K562 (cell line): ENCODE measurements around the gene PIEZO2. TPM values are rescaled to one million over a fixed set of nuclear protein-coding genes. Genes with fewer than 3 reads are reported as not detected.

Experiments
- ATAC-seq: fragments of 200-7000 bp; cut with Tn5 transposase; 3 replicates; pipeline ENCODE4 v1.9.1; 2020; ENCODE audit warnings: moderate library complexity
- BruUV-seq: library from RNA; stranded (reverse); fragments of 400-500 nt; replicated peaks from 2 replicates; lab custom pipeline; 2021; lab: Mats Ljungman, UMichigan
- CTCF ChIA-PET: fragments of 300-600 bp; formaldehyde crosslinking; extraction: SDS; loops from one replicate; lab custom pipeline; 2021; ENCODE audit warnings: low intra/inter-chr PET ratio; lab: Yijun Ruan, JAX
- POLR2A ChIA-PET: fragments of 300-600, 350-650 bp; sonication (Branson Sonifier 250); formaldehyde crosslinking; extraction: SDS; loops from one replicate; lab custom pipeline; 2021; ENCODE audit warnings: antibody characterized with exemption, inconsistent platforms; lab: Yijun Ruan, JAX
- DNase-seq, 4 experiments: peaks; one replicate each; pipeline versions ENCODE4 v3.0.0 to v3.0.0-alpha.2; 2011 to 2018; ENCODE audit warnings: low spot score in 3 of 4, mixed read lengths in 3 of 4; ENCODE audit errors: extremely low read depth in 1 of 4
- FAIRE-seq: peaks from 2 replicates; lab custom pipeline; 2011; peaks lifted over from hg19 to GRCh38; lab: Jason Lieb, UNC
- H2AFZ ChIP-seq: 2 replicates; pipeline ENCODE4 v1.6.0; 2011; ENCODE audit warnings: low read depth, low read length, control low read depth, inconsistent platforms
- H3K27ac ChIP-seq: fragments of 200-600 bp; 3 replicates; pipeline ENCODE4 v1.8.0; 2011; ENCODE audit warnings: low read depth, mild to moderate bottlenecking, control low read depth, inconsistent platforms, low read length, moderate library complexity, mixed read lengths; ENCODE audit errors: extremely low read depth
- H3K27me3 ChIP-seq, 2 experiments: fragments of 300-600 bp in 1 of 2; 2 replicates in 1 of 2; 3 replicates in 1 of 2; pipeline versions ENCODE4 v1.6.0 to v1.8.0; 2011; ENCODE audit warnings: inconsistent platforms in 2 of 2, low read length in 2 of 2, mild to moderate bottlenecking in 1 of 2, mixed read lengths in 1 of 2, moderate library complexity in 1 of 2; ENCODE audit not compliant: control insufficient read depth in 2 of 2, insufficient read depth in 2 of 2
- H3K36me3 ChIP-seq: fragments of 300-600 bp; 3 replicates; pipeline ENCODE4 v1.8.0; 2011; ENCODE audit warnings: mild to moderate bottlenecking, low read length, inconsistent platforms; ENCODE audit not compliant: control insufficient read depth, insufficient read depth
- H3K4me1 ChIP-seq, 2 experiments: fragments of 200-600 bp in 1 of 2; replicated peaks in 1 of 2; 2 replicates in 1 of 2; 3 replicates in 1 of 2; pipeline versions ENCODE4 v1.5.1 to v1.8.0; 2011; ENCODE audit warnings: inconsistent platforms in 2 of 2, low read length in 2 of 2, mild to moderate bottlenecking in 1 of 2, mixed read lengths in 1 of 2, moderate library complexity in 1 of 2; ENCODE audit not compliant: control insufficient read depth in 2 of 2, insufficient read depth in 2 of 2
- H3K4me2 ChIP-seq: 2 replicates; pipeline ENCODE4 v1.6.1; 2011; ENCODE audit warnings: low read length, control low read depth, inconsistent platforms, mixed read lengths; ENCODE audit not compliant: insufficient read depth
- H3K4me3 ChIP-seq: fragments of 200-600 bp; sonication (generic), shearing (Covaris generic); 2 replicates; pipeline ENCODE4 v1.5.1; 2016; ENCODE audit warnings: control low read depth, inconsistent platforms
- H3K79me2 ChIP-seq: fragments of 200-600 bp; 3 replicates; pipeline ENCODE4 v1.8.0; 2011; ENCODE audit warnings: low read length, inconsistent platforms; ENCODE audit not compliant: control insufficient read depth, insufficient read depth
- H3K9ac ChIP-seq, 2 experiments: 2 replicates each; pipeline versions ENCODE4 v1.6.0 to v1.6.1; 2011; ENCODE audit warnings: low read depth in 2 of 2, low read length in 2 of 2, control low read depth in 1 of 2, inconsistent platforms in 1 of 2, mild to moderate bottlenecking in 1 of 2, mixed read lengths in 1 of 2; ENCODE audit not compliant: insufficient read depth in 1 of 2
- H3K9me1 ChIP-seq: one replicate; pipeline ENCODE4 v1.6.0; 2011; ENCODE audit warnings: inconsistent platforms, mild to moderate bottlenecking, low read length, moderate library complexity; ENCODE audit not compliant: control insufficient read depth, insufficient read depth
- H3K9me3 ChIP-seq: replicated peaks from 2 replicates; pipeline ENCODE4 v1.5.1; 2011; ENCODE audit warnings: low read depth, low read length, inconsistent platforms; ENCODE audit not compliant: control insufficient read depth, insufficient read depth
- H4K20me1 ChIP-seq: replicated peaks from 2 replicates; pipeline ENCODE4 v1.6.1; 2011; ENCODE audit warnings: low read length, inconsistent platforms, mixed read lengths; ENCODE audit not compliant: control insufficient read depth, insufficient read depth
- ASH1L ChIP-seq: fragments of 450-650 bp; IDR thresholded peaks from 2 replicates; pipeline ENCODE4 v1.6.1; 2018; ENCODE audit warnings: borderline replicate concordance, mild to moderate bottlenecking, low read depth; ENCODE audit not compliant: partially characterized antibody
- HMGN3 ChIP-seq: IDR thresholded peaks from 2 replicates; pipeline ENCODE4 v1.6.1; 2011; ENCODE audit warnings: borderline replicate concordance, low read depth, mild to moderate bottlenecking, mixed read lengths, low read length; ENCODE audit not compliant: insufficient read length; ENCODE audit errors: extremely low read depth
- PHTF2 ChIP-seq: fragments of 250-450 bp; sonication (Bioruptor Pico); IDR thresholded peaks from 2 replicates; pipeline ENCODE4 v1.5.0; 2021; ENCODE audit warnings: mild to moderate bottlenecking
- TOE1 ChIP-seq, 2 experiments: fragments of 450-650 bp in 1 of 2; sonication (generic) in 1 of 2; formaldehyde crosslinking in 1 of 2; IDR thresholded peaks; 2 replicates each; pipeline versions ENCODE4 v1.7.1 to v1.8.0; 2016 to 2022; ENCODE audit warnings: borderline replicate concordance in 2 of 2, mild to moderate bottlenecking in 2 of 2, antibody characterized with exemption in 1 of 2, inconsistent platforms in 1 of 2, low read depth in 1 of 2, missing genetic modification reagents in 1 of 2, moderate library complexity in 1 of 2
- ZNF79 ChIP-seq: fragments of 250-450 bp; sonication (Bioruptor Pico); IDR thresholded peaks from 2 replicates; pipeline ENCODE4 v1.4.0; 2020; ENCODE audit warnings: low read depth, mild to moderate bottlenecking, moderate library complexity
- WGBS: fragments of 100-300 bp; shearing (Covaris generic); methylation state at CpG from one replicate; pipeline ENCODE4 v1.1.6; 2016; ENCODE audit warnings: low coverage, mixed read lengths; ENCODE audit not compliant: insufficient coverage; ENCODE audit errors: missing lambda C conversion rate; 5-methylcytosine and 5-hydroxymethylcytosine counted together
- in situ Hi-C: fragments of 300-500 bp; cut with MboI; formaldehyde crosslinking; loops from 4 replicates; pipeline ENCODE4 v1.15.0; 2018; ENCODE audit warnings: inconsistent platforms, mixed read lengths
- intact Hi-C: fragments of 100-400 bp; cut with micrococcal nuclease; formaldehyde crosslinking; loops from 2 replicates; pipeline ENCODE4 v1.14.2; 2022
- polyA plus RNA-seq, 8 experiments: library from polyadenylated mRNA; depleted of rRNA in 4 of 8; stranded (reverse) in 5 of 8; unstranded in 3 of 8; fragments of >200 nt; fragmentation: Nextera tagmentation in 2 of 8; fragmentation: Illumina TruSeq in 1 of 8; extraction: Ambion mirVana in 2 of 8; extraction: Trizol in 1 of 8; gene quantifications; 2 replicates each; pipeline versions ENCODE4 v1.2.1 to v1.2.3, GENCODE V29; 2011 to 2014; ENCODE audit warnings: inconsistent platforms in 1 of 8, missing spikeins in 1 of 8
- total RNA-seq, 7 experiments: library from RNA; depleted of rRNA in 6 of 7; stranded (reverse); fragments of >200 nt in 6 of 7; fragmentation: Illumina TruSeq in 2 of 7; extraction: Trizol in 2 of 7; gene quantifications; 2 replicates each; pipeline versions ENCODE4 v1.2.1 to v1.2.3, GENCODE V29; 2011 to 2021; ENCODE audit warnings: low replicate concordance in 1 of 7
- TF ChIP-seq, protein P1 (sequence below): sonication (generic); formaldehyde crosslinking; IDR thresholded peaks from 2 replicates; pipeline ENCODE4 v1.9.0; 2022; ENCODE audit warnings: mild to moderate bottlenecking, missing genetic modification reagents
- TF ChIP-seq, protein P2 (sequence below): fragments of 450-650 bp; IDR thresholded peaks from 2 replicates; pipeline ENCODE4 v1.6.1; 2016; ENCODE audit warnings: mild to moderate bottlenecking, moderate library complexity
- TF ChIP-seq, protein P3 (sequence below): sonication (generic); formaldehyde crosslinking; IDR thresholded peaks from 2 replicates; pipeline ENCODE4 v1.8.1; 2023; ENCODE audit warnings: mild to moderate bottlenecking, missing genetic modification reagents

Gene PIEZO2
- total and polyA plus RNA-seq, 9 of the 15 experiments (the other 6 are each of a cell fraction or from before 2014, with no cell fraction given), result 0.54 to 4.1 (median 2.0) TPM

DNA sequence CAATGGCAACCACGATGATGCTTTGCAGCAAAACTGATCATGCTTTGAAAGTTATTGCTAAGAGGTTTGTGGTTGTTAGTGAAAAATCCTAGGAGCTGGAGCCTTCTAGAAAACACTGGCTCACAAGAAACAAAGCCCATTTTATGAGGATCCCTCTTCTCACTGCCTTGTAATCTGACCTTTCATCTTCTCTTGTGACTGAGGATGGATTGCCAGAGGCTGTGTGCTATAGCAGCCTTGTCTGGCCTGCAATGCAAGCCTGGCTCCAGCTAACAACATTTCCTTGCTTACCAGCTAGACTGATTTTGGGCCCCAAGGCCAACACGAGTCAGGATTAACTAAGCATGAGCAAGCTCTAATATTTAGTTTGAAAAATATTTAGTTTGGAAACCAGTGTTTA is 13.1 kb downstream of the PIEZO2 start:
- BruUV-seq, result no TSS peak
- intact Hi-C loops, result no loop called here
- TF ChIP-seq TOE1 (IDR thresholded peaks at IDR 0.05; ENCODE audit: borderline replicate concordance) (no peak), TOE1 (CRISPR knock-in tag; IDR thresholded peaks at IDR 0.05; ENCODE audit: borderline replicate concordance, low read depth) (no peak), PHTF2 (no peak), HMGN3 (no peak), ASH1L (no peak), ZNF79 (no peak)
- TF ChIP-seq, protein P1, sequence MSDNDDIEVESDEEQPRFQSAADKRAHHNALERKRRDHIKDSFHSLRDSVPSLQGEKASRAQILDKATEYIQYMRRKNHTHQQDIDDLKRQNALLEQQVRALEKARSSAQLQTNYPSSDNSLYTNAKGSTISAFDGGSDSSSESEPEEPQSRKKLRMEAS (CRISPR knock-in tag), result no peak
- TF ChIP-seq, protein P2, sequence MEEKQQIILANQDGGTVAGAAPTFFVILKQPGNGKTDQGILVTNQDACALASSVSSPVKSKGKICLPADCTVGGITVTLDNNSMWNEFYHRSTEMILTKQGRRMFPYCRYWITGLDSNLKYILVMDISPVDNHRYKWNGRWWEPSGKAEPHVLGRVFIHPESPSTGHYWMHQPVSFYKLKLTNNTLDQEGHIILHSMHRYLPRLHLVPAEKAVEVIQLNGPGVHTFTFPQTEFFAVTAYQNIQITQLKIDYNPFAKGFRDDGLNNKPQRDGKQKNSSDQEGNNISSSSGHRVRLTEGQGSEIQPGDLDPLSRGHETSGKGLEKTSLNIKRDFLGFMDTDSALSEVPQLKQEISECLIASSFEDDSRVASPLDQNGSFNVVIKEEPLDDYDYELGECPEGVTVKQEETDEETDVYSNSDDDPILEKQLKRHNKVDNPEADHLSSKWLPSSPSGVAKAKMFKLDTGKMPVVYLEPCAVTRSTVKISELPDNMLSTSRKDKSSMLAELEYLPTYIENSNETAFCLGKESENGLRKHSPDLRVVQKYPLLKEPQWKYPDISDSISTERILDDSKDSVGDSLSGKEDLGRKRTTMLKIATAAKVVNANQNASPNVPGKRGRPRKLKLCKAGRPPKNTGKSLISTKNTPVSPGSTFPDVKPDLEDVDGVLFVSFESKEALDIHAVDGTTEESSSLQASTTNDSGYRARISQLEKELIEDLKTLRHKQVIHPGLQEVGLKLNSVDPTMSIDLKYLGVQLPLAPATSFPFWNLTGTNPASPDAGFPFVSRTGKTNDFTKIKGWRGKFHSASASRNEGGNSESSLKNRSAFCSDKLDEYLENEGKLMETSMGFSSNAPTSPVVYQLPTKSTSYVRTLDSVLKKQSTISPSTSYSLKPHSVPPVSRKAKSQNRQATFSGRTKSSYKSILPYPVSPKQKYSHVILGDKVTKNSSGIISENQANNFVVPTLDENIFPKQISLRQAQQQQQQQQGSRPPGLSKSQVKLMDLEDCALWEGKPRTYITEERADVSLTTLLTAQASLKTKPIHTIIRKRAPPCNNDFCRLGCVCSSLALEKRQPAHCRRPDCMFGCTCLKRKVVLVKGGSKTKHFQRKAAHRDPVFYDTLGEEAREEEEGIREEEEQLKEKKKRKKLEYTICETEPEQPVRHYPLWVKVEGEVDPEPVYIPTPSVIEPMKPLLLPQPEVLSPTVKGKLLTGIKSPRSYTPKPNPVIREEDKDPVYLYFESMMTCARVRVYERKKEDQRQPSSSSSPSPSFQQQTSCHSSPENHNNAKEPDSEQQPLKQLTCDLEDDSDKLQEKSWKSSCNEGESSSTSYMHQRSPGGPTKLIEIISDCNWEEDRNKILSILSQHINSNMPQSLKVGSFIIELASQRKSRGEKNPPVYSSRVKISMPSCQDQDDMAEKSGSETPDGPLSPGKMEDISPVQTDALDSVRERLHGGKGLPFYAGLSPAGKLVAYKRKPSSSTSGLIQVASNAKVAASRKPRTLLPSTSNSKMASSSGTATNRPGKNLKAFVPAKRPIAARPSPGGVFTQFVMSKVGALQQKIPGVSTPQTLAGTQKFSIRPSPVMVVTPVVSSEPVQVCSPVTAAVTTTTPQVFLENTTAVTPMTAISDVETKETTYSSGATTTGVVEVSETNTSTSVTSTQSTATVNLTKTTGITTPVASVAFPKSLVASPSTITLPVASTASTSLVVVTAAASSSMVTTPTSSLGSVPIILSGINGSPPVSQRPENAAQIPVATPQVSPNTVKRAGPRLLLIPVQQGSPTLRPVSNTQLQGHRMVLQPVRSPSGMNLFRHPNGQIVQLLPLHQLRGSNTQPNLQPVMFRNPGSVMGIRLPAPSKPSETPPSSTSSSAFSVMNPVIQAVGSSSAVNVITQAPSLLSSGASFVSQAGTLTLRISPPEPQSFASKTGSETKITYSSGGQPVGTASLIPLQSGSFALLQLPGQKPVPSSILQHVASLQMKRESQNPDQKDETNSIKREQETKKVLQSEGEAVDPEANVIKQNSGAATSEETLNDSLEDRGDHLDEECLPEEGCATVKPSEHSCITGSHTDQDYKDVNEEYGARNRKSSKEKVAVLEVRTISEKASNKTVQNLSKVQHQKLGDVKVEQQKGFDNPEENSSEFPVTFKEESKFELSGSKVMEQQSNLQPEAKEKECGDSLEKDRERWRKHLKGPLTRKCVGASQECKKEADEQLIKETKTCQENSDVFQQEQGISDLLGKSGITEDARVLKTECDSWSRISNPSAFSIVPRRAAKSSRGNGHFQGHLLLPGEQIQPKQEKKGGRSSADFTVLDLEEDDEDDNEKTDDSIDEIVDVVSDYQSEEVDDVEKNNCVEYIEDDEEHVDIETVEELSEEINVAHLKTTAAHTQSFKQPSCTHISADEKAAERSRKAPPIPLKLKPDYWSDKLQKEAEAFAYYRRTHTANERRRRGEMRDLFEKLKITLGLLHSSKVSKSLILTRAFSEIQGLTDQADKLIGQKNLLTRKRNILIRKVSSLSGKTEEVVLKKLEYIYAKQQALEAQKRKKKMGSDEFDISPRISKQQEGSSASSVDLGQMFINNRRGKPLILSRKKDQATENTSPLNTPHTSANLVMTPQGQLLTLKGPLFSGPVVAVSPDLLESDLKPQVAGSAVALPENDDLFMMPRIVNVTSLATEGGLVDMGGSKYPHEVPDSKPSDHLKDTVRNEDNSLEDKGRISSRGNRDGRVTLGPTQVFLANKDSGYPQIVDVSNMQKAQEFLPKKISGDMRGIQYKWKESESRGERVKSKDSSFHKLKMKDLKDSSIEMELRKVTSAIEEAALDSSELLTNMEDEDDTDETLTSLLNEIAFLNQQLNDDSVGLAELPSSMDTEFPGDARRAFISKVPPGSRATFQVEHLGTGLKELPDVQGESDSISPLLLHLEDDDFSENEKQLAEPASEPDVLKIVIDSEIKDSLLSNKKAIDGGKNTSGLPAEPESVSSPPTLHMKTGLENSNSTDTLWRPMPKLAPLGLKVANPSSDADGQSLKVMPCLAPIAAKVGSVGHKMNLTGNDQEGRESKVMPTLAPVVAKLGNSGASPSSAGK, result no peak
- TF ChIP-seq, protein P3, sequence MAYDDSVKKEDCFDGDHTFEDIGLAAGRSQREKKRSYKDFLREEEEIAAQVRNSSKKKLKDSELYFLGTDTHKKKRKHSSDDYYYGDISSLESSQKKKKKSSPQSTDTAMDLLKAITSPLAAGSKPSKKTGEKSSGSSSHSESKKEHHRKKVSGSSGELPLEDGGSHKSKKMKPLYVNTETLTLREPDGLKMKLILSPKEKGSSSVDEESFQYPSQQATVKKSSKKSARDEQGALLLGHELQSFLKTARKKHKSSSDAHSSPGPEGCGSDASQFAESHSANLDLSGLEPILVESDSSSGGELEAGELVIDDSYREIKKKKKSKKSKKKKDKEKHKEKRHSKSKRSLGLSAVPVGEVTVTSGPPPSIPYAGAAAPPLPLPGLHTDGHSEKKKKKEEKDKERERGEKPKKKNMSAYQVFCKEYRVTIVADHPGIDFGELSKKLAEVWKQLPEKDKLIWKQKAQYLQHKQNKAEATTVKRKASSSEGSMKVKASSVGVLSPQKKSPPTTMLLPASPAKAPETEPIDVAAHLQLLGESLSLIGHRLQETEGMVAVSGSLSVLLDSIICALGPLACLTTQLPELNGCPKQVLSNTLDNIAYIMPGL (CRISPR knock-in tag), result no peak

More for the DNA sequence above, 13.1 kb downstream of the PIEZO2 start:
- no peaks in the 10 kb centered on the region for H3K36me3 ChIP-seq
- H3K4me2 ChIP-seq, result no peak overlapping the region
- H3K4me3 ChIP-seq, result no peak overlapping the region
- no peak overlapping the region for H3K27ac ChIP-seq
- WGBS, result 3% methylated on average over 2 of the region's 2 CpGs
- no peaks in the 10 kb centered on the region for H3K9me3 ChIP-seq
- H2AFZ ChIP-seq, result no peak overlapping the region
- H3K9ac ChIP-seq, result no peak overlapping the region
- H3K79me2 ChIP-seq, result no peaks in the 10 kb centered on the region
- no peaks in the 10 kb centered on the region for H3K4me1 ChIP-seq
- no peak for DNase-seq
- POLR2A ChIA-PET, result interaction anchor here (0.6 kb wide), 1 partner anchor 13 kb away, joined by 3 read pairs; no protein-coding TSS in a partner anchor
- CTCF ChIA-PET, result no interaction called here
- in situ Hi-C loops, result no loop called here
- no peak for ATAC-seq
- peaks cover 0 to 3% of the 10 kb centered on the region in 2 experiments; a peak in 2 of 5 replicates for H3K27me3 ChIP-seq
- no peaks in the 10 kb centered on the region for H3K9me1 ChIP-seq
- no peak for FAIRE-seq
- no peaks in the 10 kb centered on the region for H4K20me1 ChIP-seq
